Endothelial cell of umbilical vein (primary cell): ENCODE results near the gene TPP2. TPM values are rescaled to one million over a fixed set of nuclear protein-coding genes. Genes with fewer than 3 reads are reported as not detected.

Experiments
- BruUV-seq: library from RNA; stranded (reverse); fragments of 400-500 nt; replicated peaks from 2 replicates; lab custom pipeline; 2021; lab: Mats Ljungman, UMichigan
- CTCF ChIA-PET: fragments of 300-600, 350-600 bp; sonication (Branson Sonifier 250); formaldehyde crosslinking; loops from one replicate; lab custom pipeline; 2021; ENCODE audit warnings: antibody characterized with exemption, inconsistent platforms; lab: Charles Lee
- POLR2A ChIA-PET: fragments of 300-600, 350-600 bp; sonication (Branson Sonifier 250); formaldehyde crosslinking; loops from one replicate; lab custom pipeline; 2021; ENCODE audit warnings: antibody characterized with exemption, inconsistent platforms; lab: Charles Lee
- DNase-seq: peaks from one replicate; pipeline ENCODE4 v3.0.0-alpha.2; 2011; ENCODE audit warnings: low read depth, low spot score
- FAIRE-seq: peaks from 2 replicates; lab custom pipeline; 2011; peaks lifted over from hg19 to GRCh38; lab: Jason Lieb, UNC
- H2AFZ ChIP-seq: 2 replicates; pipeline ENCODE4 v1.6.0; 2012; ENCODE audit warnings: low read depth, low read length, control low read depth, inconsistent platforms
- H3K27ac ChIP-seq: 2 replicates; pipeline ENCODE4 v1.5.1; 2011; ENCODE audit warnings: low read depth, mild to moderate bottlenecking, control low read depth, low read length, moderate library complexity; ENCODE audit not compliant: insufficient read depth
- H3K27me3 ChIP-seq, 2 experiments: 2 replicates each; pipeline versions ENCODE4 v1.6.0 to v1.6.1; 2011; ENCODE audit warnings: low read length in 2 of 2, mixed read lengths in 1 of 2; ENCODE audit not compliant: control insufficient read depth in 2 of 2, insufficient read depth in 2 of 2
- H3K36me3 ChIP-seq, 2 experiments: 2 replicates in 1 of 2; 3 replicates in 1 of 2; pipeline ENCODE4 v1.5.1; 2011; ENCODE audit warnings: low read length in 2 of 2, mild to moderate bottlenecking in 1 of 2, moderate library complexity in 1 of 2; ENCODE audit not compliant: control insufficient read depth in 2 of 2, insufficient read depth in 2 of 2; ENCODE audit errors: extremely low read depth in 1 of 2
- H3K4me1 ChIP-seq: 3 replicates; pipeline ENCODE4 v1.5.1; 2011; ENCODE audit warnings: mild to moderate bottlenecking, low read length; ENCODE audit not compliant: control insufficient read depth, insufficient read depth; ENCODE audit errors: extremely low read depth
- H3K4me2 ChIP-seq: 2 replicates; pipeline ENCODE4 v1.6.1; 2011; ENCODE audit warnings: low read length, control low read depth, mixed read lengths; ENCODE audit not compliant: insufficient read depth
- H3K4me3 ChIP-seq, 3 experiments: fragments of 200-600 bp in 1 of 3; sonication (generic), shearing (Covaris generic) in 1 of 3; replicated peaks in 1 of 3; 2 replicates each; pipeline ENCODE4 v1.5.1; 2011 to 2016; ENCODE audit warnings: control low read depth in 3 of 3, low read length in 3 of 3, mild to moderate bottlenecking in 2 of 3, inconsistent platforms in 1 of 3, low read depth in 1 of 3, moderate library complexity in 1 of 3; ENCODE audit not compliant: insufficient read depth in 1 of 3
- H3K79me2 ChIP-seq: 2 replicates; pipeline ENCODE4 v1.6.0; 2012; ENCODE audit warnings: low read length, inconsistent platforms; ENCODE audit not compliant: control insufficient read depth, insufficient read depth
- H3K9ac ChIP-seq: replicated peaks from 2 replicates; pipeline ENCODE3; 2011; ENCODE audit warnings: low read length, control low read depth; ENCODE audit not compliant: insufficient read depth; ENCODE audit errors: extremely low read depth
- H3K9me1 ChIP-seq: replicated peaks from 3 replicates; pipeline ENCODE4 v1.6.0; 2011; ENCODE audit warnings: mild to moderate bottlenecking, low read length; ENCODE audit not compliant: control insufficient read depth, insufficient read depth; ENCODE audit errors: extremely low read depth
- H3K9me3 ChIP-seq: replicated peaks from 2 replicates; pipeline ENCODE4 v1.5.1; 2012; ENCODE audit warnings: low read length, inconsistent platforms; ENCODE audit not compliant: control insufficient read depth, insufficient read depth
- H4K20me1 ChIP-seq: replicated peaks from 2 replicates; pipeline ENCODE3; 2011; ENCODE audit warnings: mild to moderate bottlenecking, low read length; ENCODE audit not compliant: control insufficient read depth, insufficient read depth; ENCODE audit errors: extremely low read depth
- FOS ChIP-seq: IDR thresholded peaks from 2 replicates; pipeline ENCODE4 v1.6.1; 2011; ENCODE audit warnings: mild to moderate bottlenecking, low read length, moderate library complexity, borderline replicate concordance; ENCODE audit not compliant: insufficient read depth
- GATA2 ChIP-seq: IDR thresholded peaks from 2 replicates; pipeline ENCODE4 v1.7.0; 2011; ENCODE audit warnings: low read depth, mild to moderate bottlenecking, moderate library complexity, mixed read lengths, low read length; ENCODE audit not compliant: insufficient read length, insufficient read depth
- JUN ChIP-seq: IDR thresholded peaks from 2 replicates; pipeline ENCODE4 v1.6.1; 2011; ENCODE audit warnings: borderline replicate concordance, low read depth; ENCODE audit not compliant: insufficient read length, insufficient read depth
- dilution Hi-C: fragments of 300-500 bp; cut with MboI; formaldehyde crosslinking; loops from one replicate; pipeline ENCODE4 v1.15.0; 2019; ENCODE audit warnings: low sequenced_read_pairs; ENCODE audit not compliant: extremely low pct_ligation_motif_present
- intact Hi-C: fragments of 100-400 bp; cut with micrococcal nuclease; formaldehyde crosslinking; loops from one replicate; pipeline ENCODE4 v1.10.0; 2022
- polyA plus RNA-seq, 4 experiments: library from polyadenylated mRNA; depleted of rRNA in 3 of 4; stranded (reverse) in 3 of 4; unstranded in 1 of 4; fragments of >200 nt; gene quantifications; 2 replicates each; pipeline versions ENCODE4 v1.2.1 to v1.2.3, GENCODE V29; 2011 to 2012; ENCODE audit warnings: missing spikeins in 1 of 4
- total RNA-seq: library from RNA; stranded (reverse); gene quantifications from 2 replicates; pipeline ENCODE4 v1.2.3, GENCODE V29; 2021
- TF ChIP-seq, protein P1 (sequence below): IDR thresholded peaks from 2 replicates; pipeline ENCODE4 v1.6.1; 2011; ENCODE audit not compliant: insufficient read depth, insufficient read length
- TF ChIP-seq, protein P2 (sequence below), 2 donors: IDR thresholded peaks; 1 replicate in 1 of 2; 2 replicates in 1 of 2; pipeline ENCODE4 v1.5.1; 2011; ENCODE audit warnings: low read length in 2 of 2, mild to moderate bottlenecking in 2 of 2, moderate library complexity in 2 of 2, control low read depth in 1 of 2, inconsistent platforms in 1 of 2, low read depth in 1 of 2; ENCODE audit not compliant: insufficient read depth in 1 of 2; ENCODE audit errors: extremely low read depth in 1 of 2

TPP2 gene
- total and polyA plus RNA-seq, 2 donors (not counting 3 experiments of a cell fraction or from before 2014, with no cell fraction given), result 11.5 to 46.7 TPM

DNA sequence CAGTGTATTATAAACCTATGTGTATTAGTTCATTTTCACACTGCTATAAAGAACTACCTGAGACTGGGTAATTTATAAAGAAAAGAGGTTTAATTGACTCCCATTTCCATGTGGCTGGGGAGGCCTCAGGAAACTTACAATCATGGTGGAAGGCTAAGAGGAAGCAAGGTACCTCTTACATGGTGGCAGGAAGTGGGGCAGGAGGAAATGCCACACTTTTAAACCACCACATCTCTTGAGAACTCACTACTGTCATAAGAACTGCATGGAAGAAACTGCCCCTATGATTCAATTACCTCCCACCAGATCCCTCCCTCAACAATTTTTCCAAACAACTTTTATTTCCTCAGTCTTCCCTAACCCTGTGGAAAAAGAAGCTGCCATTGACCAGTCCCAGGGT is 14.5 kb upstream of the TPP2 start:
- no peak overlapping the region for H3K9ac ChIP-seq
- no peaks in the 10 kb centered on the region for H3K9me3 ChIP-seq
- FAIRE-seq, result no peak
- no peaks in the 10 kb centered on the region for H3K9me1 ChIP-seq
- ChIA-PET CTCF (interaction anchor here (0.9 to 3.7 kb wide), 8 partner anchors 10 to 288 kb away, joined by 3 to 64 read pairs (median 7); no protein-coding TSS in a partner anchor), POLR2A (no interaction called here)
- dilution Hi-C loops (loop anchor here (25.0 kb wide), 1 partner anchor 280 kb away; no protein-coding TSS in a partner anchor), intact Hi-C loops (no loop called here)
- H3K4me3 ChIP-seq, result no peak overlapping the region
- no peaks in the 10 kb centered on the region for H3K36me3 ChIP-seq
- H2AFZ ChIP-seq, result no peak overlapping the region
- TF ChIP-seq, protein P1, sequence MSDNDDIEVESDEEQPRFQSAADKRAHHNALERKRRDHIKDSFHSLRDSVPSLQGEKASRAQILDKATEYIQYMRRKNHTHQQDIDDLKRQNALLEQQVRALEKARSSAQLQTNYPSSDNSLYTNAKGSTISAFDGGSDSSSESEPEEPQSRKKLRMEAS, result no peak
- TF ChIP-seq JUN, result no peak
- no peak for TF ChIP-seq GATA2
- TF ChIP-seq FOS, result no peak
- TF ChIP-seq, protein P2, sequence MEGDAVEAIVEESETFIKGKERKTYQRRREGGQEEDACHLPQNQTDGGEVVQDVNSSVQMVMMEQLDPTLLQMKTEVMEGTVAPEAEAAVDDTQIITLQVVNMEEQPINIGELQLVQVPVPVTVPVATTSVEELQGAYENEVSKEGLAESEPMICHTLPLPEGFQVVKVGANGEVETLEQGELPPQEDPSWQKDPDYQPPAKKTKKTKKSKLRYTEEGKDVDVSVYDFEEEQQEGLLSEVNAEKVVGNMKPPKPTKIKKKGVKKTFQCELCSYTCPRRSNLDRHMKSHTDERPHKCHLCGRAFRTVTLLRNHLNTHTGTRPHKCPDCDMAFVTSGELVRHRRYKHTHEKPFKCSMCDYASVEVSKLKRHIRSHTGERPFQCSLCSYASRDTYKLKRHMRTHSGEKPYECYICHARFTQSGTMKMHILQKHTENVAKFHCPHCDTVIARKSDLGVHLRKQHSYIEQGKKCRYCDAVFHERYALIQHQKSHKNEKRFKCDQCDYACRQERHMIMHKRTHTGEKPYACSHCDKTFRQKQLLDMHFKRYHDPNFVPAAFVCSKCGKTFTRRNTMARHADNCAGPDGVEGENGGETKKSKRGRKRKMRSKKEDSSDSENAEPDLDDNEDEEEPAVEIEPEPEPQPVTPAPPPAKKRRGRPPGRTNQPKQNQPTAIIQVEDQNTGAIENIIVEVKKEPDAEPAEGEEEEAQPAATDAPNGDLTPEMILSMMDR (IDR thresholded peaks at IDR 0.05; ENCODE audit: extremely low read depth in 1 of 2, insufficient read depth in 1 of 2, low read depth in 1 of 2, low read length in 2 of 2), result no peak
- no peaks in the 10 kb centered on the region for H4K20me1 ChIP-seq
- H3K79me2 ChIP-seq, result no peaks in the 10 kb centered on the region
- peaks cover 20 to 22% of the 10 kb centered on the region in 2 experiments for H3K27me3 ChIP-seq
- no peaks in the 10 kb centered on the region for H3K4me1 ChIP-seq
- BruUV-seq, result no TSS peak
- H3K4me2 ChIP-seq, result no peak overlapping the region
- no peak for DNase-seq
- H3K27ac ChIP-seq, result no peak overlapping the region
